Fibroblast of lung (primary cell): ENCODE results near the gene SIX1.

ENCODE experiments used
- CTCF ChIP-seq, 2 donors: IDR thresholded peaks in 1 of 2; conservative IDR thresholded peaks in 1 of 2; 1 replicate in 1 of 2; 2 replicates in 1 of 2; pipeline ENCODE4 v1.5.1; 2011 to 2012; ENCODE audit warnings: low read length in 2 of 2, control low read depth in 1 of 2, inconsistent platforms in 1 of 2, low read depth in 1 of 2, mild to moderate bottlenecking in 1 of 2
- EZH2 ChIP-seq: IDR thresholded peaks from 2 replicates; pipeline ENCODE4 v1.5.1; 2012; ENCODE audit warnings: low read length, control low read depth, mild to moderate bottlenecking; ENCODE audit errors: missing control alignments

- TF ChIP-seq CTCF (conservative IDR thresholded peaks at IDR 0.05 in 1 of 2, IDR thresholded peaks at IDR 0.05 in 1 of 2; ENCODE audit: low read depth in 1 of 2, low read length in 2 of 2) (no peak), EZH2 (no peak)
Measured at GRCh38 chr14:60640859-60641741, 8.2 kb downstream of the SIX1 start.
